DND-41 (cell line): ENCODE results near the gene YWHAQ.
"Not testable (repeated sequence)": the region's sequence is repeated elsewhere in the genome, so short reads cannot be mapped to it uniquely, and the experiment has no call there.

Experiments used
- ATAC-seq: fragments of 200-7000 bp; cut with Tn5 transposase; 3 replicates; pipeline ENCODE4 v1.9.1; 2021; ENCODE audit warnings: low read depth; ENCODE audit not compliant: insufficient read depth
- DNase-seq: peaks from one replicate; pipeline ENCODE4 v3.0.0-alpha.2; 2020
- H2AFZ ChIP-seq: 2 replicates; pipeline ENCODE4 v1.6.0; 2012; ENCODE audit warnings: low read depth, low read length
- H3K27ac ChIP-seq: 2 replicates; pipeline ENCODE4 v1.5.1; 2012; ENCODE audit warnings: low read length, inconsistent platforms
- H3K27me3 ChIP-seq: fragments of 200-600 bp; sonication (generic); 2 replicates; pipeline ENCODE4 v1.6.0; 2012; ENCODE audit warnings: low read length, mild to moderate bottlenecking, inconsistent platforms; ENCODE audit not compliant: insufficient read depth, poor library complexity
- H3K36me3 ChIP-seq: 2 replicates; pipeline ENCODE4 v1.5.1; 2012; ENCODE audit warnings: low read length, inconsistent platforms; ENCODE audit not compliant: insufficient read depth
- H3K4me1 ChIP-seq: 2 replicates; pipeline ENCODE4 v1.5.1; 2012; ENCODE audit warnings: mild to moderate bottlenecking, low read length; ENCODE audit not compliant: insufficient read depth
- H3K4me2 ChIP-seq: 2 replicates; pipeline ENCODE4 v1.6.0; 2012; ENCODE audit warnings: mild to moderate bottlenecking, moderate library complexity, low read length, inconsistent platforms; ENCODE audit not compliant: insufficient read depth
- H3K4me3 ChIP-seq, 2 experiments: fragments of 200-600 bp in 1 of 2; shearing (Covaris generic) in 1 of 2; 2 replicates each; pipeline ENCODE4 v1.5.1; 2012 to 2016; ENCODE audit warnings: inconsistent platforms in 2 of 2, low read length in 2 of 2, mild to moderate bottlenecking in 2 of 2, low read depth in 1 of 2, moderate library complexity in 1 of 2
- H3K79me2 ChIP-seq: 2 replicates; pipeline ENCODE4 v1.6.0; 2012; ENCODE audit warnings: low read length, inconsistent platforms; ENCODE audit not compliant: insufficient read depth
- H3K9ac ChIP-seq: 2 replicates; pipeline ENCODE4 v1.6.0; 2012; ENCODE audit warnings: low read depth, mild to moderate bottlenecking, inconsistent platforms, low read length, moderate library complexity
- H3K9me3 ChIP-seq: 2 replicates; pipeline ENCODE4 v1.5.1; 2012; ENCODE audit warnings: low read length, moderate library complexity, mild to moderate bottlenecking, inconsistent platforms; ENCODE audit not compliant: insufficient read depth, severe bottlenecking
- H4K20me1 ChIP-seq: 2 replicates; pipeline ENCODE4 v1.6.0; 2012; ENCODE audit warnings: low read length; ENCODE audit not compliant: insufficient read depth
- CTCF ChIP-seq: IDR thresholded peaks from 2 replicates; pipeline ENCODE4 v1.5.1; 2012; ENCODE audit warnings: borderline replicate concordance, low read length, moderate library complexity, mild to moderate bottlenecking; ENCODE audit not compliant: poor library complexity, severe bottlenecking; ENCODE audit errors: extremely low read depth
- EZH2 ChIP-seq: IDR thresholded peaks from 3 replicates; pipeline ENCODE4 v1.6.1; 2012; ENCODE audit warnings: borderline replicate concordance, low read depth, mild to moderate bottlenecking, moderate library complexity, low read length, inconsistent platforms; ENCODE audit not compliant: severe bottlenecking

YWHAQ gene

GRCh38 chr2:9555297-9556120 is 75.3 kb downstream of the YWHAQ start, which contains the start of gene ADAM17:
Gene ADAM17 (minus strand): TSS chr2:9555830. CDS start chr2:9555605, 225 bp downstream.
- Histone ChIP-seq H3K4me1 (peaks cover 43% of the 10 kb centered on the region), H3K79me2 (peaks cover 69% of the 10 kb centered on the region), H3K4me2 (peak within 1 kb of the TSS; percentile 90), H4K20me1 (peaks cover 8% of the 10 kb centered on the region; the same call in 1 of the 2 replicates), H3K4me3 (peak within 1 kb of the TSS; percentile 82 to 86), H3K27me3 (no peaks in the 10 kb centered on the region), H3K27ac (peak within 1 kb of the TSS; percentile 91), H3K36me3 (no peaks in the 10 kb centered on the region; the same call in 1 of the 2 replicates), H3K9ac (peak within 1 kb of the TSS; percentile 97), H3K9me3 (no peaks in the 10 kb centered on the region), H2AFZ (peak within 1 kb of the TSS; percentile 90)
- ATAC-seq (peak; percentile 92), DNase-seq (peak; percentile 84)
- TF ChIP-seq CTCF, result peak; percentile 49
- no peak for TF ChIP-seq EZH2

GRCh38 chr2:9554921-9555296 is 75.9 kb downstream of the YWHAQ start:
- Histone ChIP-seq H3K36me3 (no peaks in the 10 kb centered on the region; the same call in 1 of the 2 replicates), H3K27me3 (no peaks in the 10 kb centered on the region), H3K4me3 (peak overlapping the region; percentile 82 to 86), H4K20me1 (peaks cover 14% of the 10 kb centered on the region; the same call in 1 of the 2 replicates), H3K4me1 (peaks cover 43% of the 10 kb centered on the region), H3K27ac (peak overlapping the region; percentile 91), H3K79me2 (peaks cover 75% of the 10 kb centered on the region), H3K9me3 (no peaks in the 10 kb centered on the region), H3K9ac (peak overlapping the region; percentile 97), H3K4me2 (peak overlapping the region; percentile 90), H2AFZ (peak overlapping the region; percentile 90)
- peak; percentile 29 for ATAC-seq
- DNase-seq, result peak; percentile 47
- TF ChIP-seq EZH2 (no peak), CTCF (no peak)

GRCh38 chr2:9552219-9553178 is 78.3 kb downstream of the YWHAQ start:
- Histone ChIP-seq H3K4me1 (peaks cover 50% of the 10 kb centered on the region), H3K27ac (peak overlapping the region; percentile 29; the same call in 1 of the 2 replicates), H3K4me2 (peak overlapping the region; percentile 37; the same call in 1 of the 2 replicates), H3K4me3 (no peak overlapping the region), H3K9me3 (no peaks in the 10 kb centered on the region), H3K79me2 (peaks cover 97% of the 10 kb centered on the region), H4K20me1 (peaks cover 29% of the 10 kb centered on the region; the same call in 1 of the 2 replicates), H3K27me3 (no peaks in the 10 kb centered on the region), H2AFZ (no peak overlapping the region), H3K36me3 (no peaks in the 10 kb centered on the region; the same call in 1 of the 2 replicates), H3K9ac (no peak overlapping the region)
- no peak for TF ChIP-seq CTCF
- TF ChIP-seq EZH2, result no peak
- ATAC-seq, result no peak
- DNase-seq, result no peak

- ATAC-seq, H3K27me3 ChIP-seq, DNase-seq, H3K36me3 ChIP-seq, H2AFZ ChIP-seq, H3K4me2 ChIP-seq, H3K9me3 ChIP-seq, H3K4me3 ChIP-seq, H3K9ac ChIP-seq, H3K27ac ChIP-seq: not testable (repeated sequence)
- Histone ChIP-seq H3K4me1 (peaks cover 39% of the 10 kb centered on the region), H3K79me2 (peaks cover 97% of the 10 kb centered on the region), H4K20me1 (peaks cover 32% of the 10 kb centered on the region; the same call in 1 of the 2 replicates)
Observed at GRCh38 chr2:9550859-9551391, 79.9 kb downstream of the YWHAQ start.
